Heart right ventricle (tissue), 16 donors: ENCODE data around the gene DTNBP1. TPM values are rescaled to one million over a fixed set of nuclear protein-coding genes. Genes with fewer than 3 reads are reported as not detected.

Experiments used
- ATAC-seq, 8 donors: fragments of 200-7000 bp; cut with Tn5 transposase; one replicate each; pipeline ENCODE4 v1.9.1; 2020; ENCODE audit warnings: mild to moderate bottlenecking in 8 of 8, moderate library complexity in 8 of 8, moderate number of reproducible peaks in 1 of 8
- DNase-seq, 2 donors: peaks; one replicate each; pipeline ENCODE4 v3.0.0-alpha.2; 2020
- H3K27ac ChIP-seq, 10 donors: fragments of 200-600 bp; sonication (generic) in 2 of 10; one replicate each; pipeline versions ENCODE4 v1.5.0 to v1.8.0; 2020 to 2022; ENCODE audit warnings: mild to moderate bottlenecking in 3 of 10
- H3K27me3 ChIP-seq, 7 donors: fragments of 200-600 bp; one replicate each; pipeline ENCODE4 v1.8.0; 2021 to 2022; ENCODE audit warnings: mild to moderate bottlenecking in 2 of 7
- H3K36me3 ChIP-seq, 9 donors: fragments of 200-600 bp; sonication (generic) in 1 of 9; one replicate each; pipeline versions ENCODE4 v1.5.0 to v1.8.0; 2020 to 2022; ENCODE audit warnings: mild to moderate bottlenecking in 2 of 9
- H3K4me1 ChIP-seq, 9 donors: fragments of 200-600 bp; sonication (generic) in 1 of 9; one replicate each; pipeline versions ENCODE4 v1.5.0 to v1.8.0; 2020 to 2022; ENCODE audit warnings: mild to moderate bottlenecking in 4 of 9
- H3K4me3 ChIP-seq, 10 donors: fragments of 200-600 bp; sonication (generic) in 2 of 10; one replicate each; pipeline versions ENCODE4 v1.5.0 to v1.8.0; 2020 to 2022; ENCODE audit warnings: mild to moderate bottlenecking in 7 of 10, moderate library complexity in 2 of 10
- H3K9me3 ChIP-seq, 11 donors: fragments of 200-600 bp in 10 of 11; sonication (generic) in 2 of 11; one replicate each; pipeline versions ENCODE4 v1.5.0 to v1.8.0; 2013 to 2022; ENCODE audit warnings: mild to moderate bottlenecking in 2 of 11, control low read depth in 1 of 11, moderate library complexity in 1 of 11
- CTCF ChIP-seq, 9 donors: fragments of 200-600 bp; sonication (generic) in 2 of 9; IDR thresholded peaks; one replicate each; pipeline versions ENCODE4 v1.5.0 to v1.8.0; 2021 to 2022; ENCODE audit warnings: antibody characterized with exemption in 9 of 9, mild to moderate bottlenecking in 5 of 9, moderate library complexity in 1 of 9
- whole genome bisulfite sequencing, 2 donors: extraction: QIAGEN DNeasy Blood & Tissue Kit; methylation state at CpG; one replicate each; pipeline ENCODE4 v1.1.7; 2013; ENCODE audit warnings: inconsistent platforms in 1 of 2; 5-methylcytosine and 5-hydroxymethylcytosine counted together
- intact Hi-C, 10 donors: fragments of 100-400 bp; cut with DNase I; formaldehyde crosslinking; loops; one replicate each; pipeline versions ENCODE4 v1.11.1 to v1.14.2; 2022
- polyA plus RNA-seq, 2 donors: library from polyadenylated mRNA; stranded (reverse); fragments of 200-250 nt; gene quantifications; one replicate each; pipeline ENCODE4 v1.2.3, GENCODE V29; 2013
- total RNA-seq, 10 donors: library from RNA; stranded (reverse); fragmentation: NEBNext Ultra II Directional in 3 of 10; extraction: Animal tissue kit (Norgen Biotek cat#: 25700) in 3 of 10; gene quantifications; one replicate each; pipeline versions ENCODE4 v1.2.1 to v1.2.4, GENCODE V29; 2021 to 2023
- donor health status: Arrhythmogenic right ventricular cardiomyopathy.
- donor health status: ischemic (EF 13 %, LVEDD 7.1; RV severe dilation, severe dysfunction).
- donor health status: healthy with polysubstance abuse.
- donor health status: DM: no; HTN: yes; CAD: no.
- donor health status: DM: no; HTN: no; CAD: no.
- donor health status: ischemic (EF 25% LVEDD 6.9; RV normal size, moderate dysfunction).
- donor health status: ischemic (EF 25% LVEDD 5.7; RV mildly dilated, moderate dysfunction).
- donor health status: healthy.
- donor health status: DM: yes; HTN: yes; CAD: no.
- donor health status: Ischemic cardiomyopathy.
- donor health status: ischemic (EF 35%, LVEDD 5.7; RV mildly dilated, moderate dysfunction).
- donor health status: nonischemic (EF 11% LVEDD 7.7; RV severe dilation, severe dysfunction).
- donor health status: DM: yes; HTN: yes; CAD: no.
- donor health status: PGD.
- donor health status: ischemic (EF 29% LVEDD 5.4; RV normal size, mild dysfunction).
- donor health status: nonischemic (EF 23%, LVEDD 6.1; RV moderate dilation, normal function).

The DTNBP1 gene
- total and polyA plus RNA-seq, 12 donors, result 5.0 to 27.5 (median 18.4) TPM

GRCh38 chr6:15521582-15521981, 141.2 kb downstream of the DTNBP1 start:
- Histone ChIP-seq H3K4me3 (no peak overlapping the region), H3K27ac (peak overlapping the region in 1 of 10 donors; percentile 71), H3K27me3 (no peaks in the 10 kb centered on the region), H3K4me1 (peaks cover 0 to 25% (median 0%) of the 10 kb centered on the region in 9 donors), H3K9me3 (no peaks in the 10 kb centered on the region), H3K36me3 (peaks cover 0 to 90% (median 35%) of the 10 kb centered on the region in 9 donors)
- TF ChIP-seq CTCF (IDR thresholded peaks at IDR 0.05), result no peak
- no peak for DNase-seq
- WGBS, 2 donors, result 76 to 78% methylated on average over 6 of the region's 6 CpGs
- intact Hi-C loops, result no loop called here
- peak in 1 of 8 donors; percentile 42 for ATAC-seq

GRCh38 chr6:15520626-15521203, 142.1 kb downstream of the DTNBP1 start:
- intact Hi-C loops, result no loop called here

DNA sequence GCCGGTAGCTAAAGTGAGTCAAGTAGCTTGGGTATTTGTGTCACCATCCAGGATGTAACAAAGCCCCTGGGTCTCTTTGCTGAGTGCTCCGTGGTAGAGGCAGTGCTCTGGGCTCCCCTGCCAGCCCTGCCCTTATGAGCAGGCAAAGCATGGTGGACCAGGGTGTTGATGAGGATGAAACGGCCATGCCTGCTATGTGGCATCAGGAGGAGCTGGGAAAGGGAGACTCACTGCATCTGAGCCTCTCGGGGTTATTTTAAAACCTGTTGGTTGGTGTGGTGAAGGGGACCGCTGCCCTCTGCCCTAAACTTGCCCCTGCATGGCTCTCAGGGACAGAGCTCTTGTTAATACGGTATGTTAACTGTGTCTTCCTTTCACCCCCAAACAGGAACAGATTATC, 143.1 kb downstream of the DTNBP1 start:
- H3K4me1 ChIP-seq, result peaks cover 0 to 25% (median 5%) of the 10 kb centered on the region in 9 donors
- 83 to 87% methylated on average over 6 of the region's 6 CpGs for WGBS, 2 donors
- H3K4me3 ChIP-seq, result no peak overlapping the region
- ATAC-seq, result no peak
- peaks cover 0 to 99% (median 35%) of the 10 kb centered on the region in 9 donors for H3K36me3 ChIP-seq
- no peaks in the 10 kb centered on the region for H3K9me3 ChIP-seq
- no peak for DNase-seq
- no peak overlapping the region for H3K27ac ChIP-seq
- H3K27me3 ChIP-seq, result no peaks in the 10 kb centered on the region
- intact Hi-C loops, result loop anchor here in 3 of 10 donors (5.0 kb wide), 1 partner anchor 103 kb away; no protein-coding TSS in a partner anchor
- no peak for TF ChIP-seq CTCF (IDR thresholded peaks at IDR 0.05)

More at GRCh38 chr6:15520626-15521203, 142.1 kb downstream of the DTNBP1 start:
- Histone ChIP-seq H3K4me1 (peaks cover 0 to 25% (median 5%) of the 10 kb centered on the region in 9 donors), H3K36me3 (peaks cover 0 to 92% (median 35%) of the 10 kb centered on the region in 9 donors), H3K27ac (no peak overlapping the region), H3K9me3 (no peaks in the 10 kb centered on the region), H3K27me3 (no peaks in the 10 kb centered on the region), H3K4me3 (no peak overlapping the region)
- WGBS, 2 donors, result 95% methylated on average over 20 of the region's 20 CpGs
- DNase-seq, result no peak
- ATAC-seq, result no peak
- TF ChIP-seq CTCF (IDR thresholded peaks at IDR 0.05), result no peak

GRCh38 chr6:15518878-15519277, 143.9 kb downstream of the DTNBP1 start:
- Histone ChIP-seq H3K27me3 (no peaks in the 10 kb centered on the region), H3K9me3 (no peaks in the 10 kb centered on the region), H3K36me3 (peaks cover 0 to 99% (median 35%) of the 10 kb centered on the region in 9 donors), H3K4me1 (peaks cover 0 to 25% (median 5%) of the 10 kb centered on the region in 9 donors), H3K4me3 (no peak overlapping the region), H3K27ac (no peak overlapping the region)
- DNase-seq (no peak), ATAC-seq (no peak)
- intact Hi-C loops, result loop anchor here in 3 of 10 donors (5.0 kb wide), 1 partner anchor 103 kb away; no protein-coding TSS in a partner anchor
- 96 to 97% methylated on average over 10 of the region's 10 CpGs for WGBS, 2 donors
- no peak for TF ChIP-seq CTCF (IDR thresholded peaks at IDR 0.05)
